Measurements from ENCODE around the gene RHAG.
"Not testable (repeated sequence)": the region's sequence is repeated elsewhere in the genome, so short reads cannot be mapped to it uniquely, and the experiment has no call there.

Gene RHAG

DNA sequence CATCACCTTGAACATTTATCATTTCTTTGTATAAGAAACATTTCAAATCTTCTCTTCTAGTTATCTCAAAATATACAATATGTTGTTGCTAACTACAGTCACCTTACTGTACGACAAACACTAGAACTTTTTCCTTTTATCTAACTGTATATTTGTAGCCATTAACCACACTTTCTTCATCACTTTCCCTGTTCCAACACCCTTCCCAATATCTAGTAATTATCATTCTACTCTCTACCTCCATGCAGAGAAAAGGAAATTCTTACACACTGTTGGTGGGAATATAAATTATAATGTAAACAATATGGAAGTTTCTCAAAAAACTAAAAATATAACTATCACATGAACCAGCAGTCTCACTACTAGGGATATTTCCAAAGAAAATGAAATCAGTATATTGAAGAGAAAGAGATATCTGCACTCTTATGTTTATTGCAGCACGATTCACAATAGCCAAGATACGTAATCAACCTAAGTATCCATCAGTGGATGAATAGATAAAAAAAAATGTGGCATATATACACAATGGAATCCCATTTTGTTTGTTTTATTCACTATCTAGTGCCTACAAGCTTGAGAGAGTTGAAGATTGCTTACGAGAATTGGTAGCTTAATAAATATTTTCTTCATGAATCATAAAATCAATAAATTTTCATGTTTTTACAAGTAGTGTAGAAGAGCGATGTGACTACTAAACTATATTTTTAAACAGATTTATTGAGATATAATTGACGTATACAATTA, 2.4 kb downstream of the RHAG start:
- Histone ChIP-seq H3K9me3 (replicated peaks; ENCODE audit: insufficient read depth, low read length) (no peaks in the 10 kb centered on the region), H3K27ac (ENCODE audit: low read length) (no peak overlapping the region), H3K9me2 (replicated peaks; ENCODE audit: insufficient read depth, low read length) (no peaks in the 10 kb centered on the region), H3K4me2 (ENCODE audit: low read depth, low read length) (no peak overlapping the region), H3K27me3 (replicated peaks; ENCODE audit: insufficient read depth, low read length) (no peaks in the 10 kb centered on the region), H3K4me1 (ENCODE audit: low read length) (no peaks in the 10 kb centered on the region), H3K9ac (ENCODE audit: low read length) (no peak overlapping the region), H3K36me3 (replicated peaks; ENCODE audit: insufficient read depth, low read length) (no peaks in the 10 kb centered on the region), H3F3A (ENCODE audit: insufficient read depth, low read length) (no peaks in the 10 kb centered on the region), H3K4me3 (ENCODE audit: low read length) (no peak overlapping the region), H4K20me1 (ENCODE audit: insufficient read depth, low read length) (no peaks in the 10 kb centered on the region), H3K79me2 (ENCODE audit: low read length) (no peaks in the 10 kb centered on the region), H2AFZ (ENCODE audit: low read length) (no peak overlapping the region)
- TF ChIP-seq, protein P1, sequence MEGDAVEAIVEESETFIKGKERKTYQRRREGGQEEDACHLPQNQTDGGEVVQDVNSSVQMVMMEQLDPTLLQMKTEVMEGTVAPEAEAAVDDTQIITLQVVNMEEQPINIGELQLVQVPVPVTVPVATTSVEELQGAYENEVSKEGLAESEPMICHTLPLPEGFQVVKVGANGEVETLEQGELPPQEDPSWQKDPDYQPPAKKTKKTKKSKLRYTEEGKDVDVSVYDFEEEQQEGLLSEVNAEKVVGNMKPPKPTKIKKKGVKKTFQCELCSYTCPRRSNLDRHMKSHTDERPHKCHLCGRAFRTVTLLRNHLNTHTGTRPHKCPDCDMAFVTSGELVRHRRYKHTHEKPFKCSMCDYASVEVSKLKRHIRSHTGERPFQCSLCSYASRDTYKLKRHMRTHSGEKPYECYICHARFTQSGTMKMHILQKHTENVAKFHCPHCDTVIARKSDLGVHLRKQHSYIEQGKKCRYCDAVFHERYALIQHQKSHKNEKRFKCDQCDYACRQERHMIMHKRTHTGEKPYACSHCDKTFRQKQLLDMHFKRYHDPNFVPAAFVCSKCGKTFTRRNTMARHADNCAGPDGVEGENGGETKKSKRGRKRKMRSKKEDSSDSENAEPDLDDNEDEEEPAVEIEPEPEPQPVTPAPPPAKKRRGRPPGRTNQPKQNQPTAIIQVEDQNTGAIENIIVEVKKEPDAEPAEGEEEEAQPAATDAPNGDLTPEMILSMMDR (IDR thresholded peaks at IDR 0.05; ENCODE audit: low read length): no peak
- TF ChIP-seq EZH2phosphoT487 (IDR thresholded peaks at IDR 0.05; ENCODE audit: low read length): no peak
- TF ChIP-seq EZH2 (optimal IDR thresholded peaks at IDR 0.05; ENCODE audit: low read depth, low read length): no peak
- DNase-seq: no peak

DNA sequence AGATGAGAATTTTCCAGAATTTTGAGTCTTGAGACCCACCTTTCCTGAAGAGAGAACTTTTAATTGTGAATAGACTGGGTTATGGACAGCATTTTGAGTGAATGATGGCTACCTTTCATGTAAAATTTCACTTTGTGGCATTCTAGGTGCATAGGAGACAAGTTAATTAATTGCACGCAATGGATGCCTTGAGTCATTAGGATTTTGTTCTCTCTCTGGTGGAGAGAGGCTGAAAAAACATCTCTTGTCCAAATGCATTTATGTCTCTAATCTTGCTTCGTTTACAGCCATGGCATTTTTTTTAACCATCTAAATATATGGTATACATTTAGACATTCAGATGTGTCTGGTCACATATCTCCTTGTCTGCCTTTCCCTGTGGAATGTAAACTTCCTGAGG, 3.1 kb downstream of the RHAG start:
- H3K9ac ChIP-seq (ENCODE audit: low read length): no peak overlapping the region
- no peaks in the 10 kb centered on the region for H3K4me1 ChIP-seq (ENCODE audit: low read length)
- no peak for DNase-seq
- H3K4me3 ChIP-seq (ENCODE audit: low read length): no peak overlapping the region
- H3K4me2 ChIP-seq (ENCODE audit: low read depth, low read length): no peak overlapping the region
- no peaks in the 10 kb centered on the region for H3K36me3 ChIP-seq (replicated peaks; ENCODE audit: insufficient read depth, low read length)
- no peaks in the 10 kb centered on the region for H3K9me3 ChIP-seq (replicated peaks; ENCODE audit: insufficient read depth, low read length)
- no peaks in the 10 kb centered on the region for H4K20me1 ChIP-seq (ENCODE audit: insufficient read depth, low read length)
- H3K27me3 ChIP-seq (replicated peaks; ENCODE audit: insufficient read depth, low read length): no peaks in the 10 kb centered on the region
- H2AFZ ChIP-seq (ENCODE audit: low read length): no peak overlapping the region
- TF ChIP-seq EZH2 (optimal IDR thresholded peaks at IDR 0.05; ENCODE audit: low read depth, low read length) (no peak), EZH2phosphoT487 (IDR thresholded peaks at IDR 0.05; ENCODE audit: low read length) (no peak)
- TF ChIP-seq, protein P1 (IDR thresholded peaks at IDR 0.05; ENCODE audit: low read length): no peak
- H3K27ac ChIP-seq (ENCODE audit: low read length): no peak overlapping the region
- H3K9me2 ChIP-seq (replicated peaks; ENCODE audit: insufficient read depth, low read length): no peaks in the 10 kb centered on the region
- no peaks in the 10 kb centered on the region for H3K79me2 ChIP-seq (ENCODE audit: low read length)
- no peaks in the 10 kb centered on the region for H3F3A ChIP-seq (ENCODE audit: insufficient read depth, low read length)

DNA sequence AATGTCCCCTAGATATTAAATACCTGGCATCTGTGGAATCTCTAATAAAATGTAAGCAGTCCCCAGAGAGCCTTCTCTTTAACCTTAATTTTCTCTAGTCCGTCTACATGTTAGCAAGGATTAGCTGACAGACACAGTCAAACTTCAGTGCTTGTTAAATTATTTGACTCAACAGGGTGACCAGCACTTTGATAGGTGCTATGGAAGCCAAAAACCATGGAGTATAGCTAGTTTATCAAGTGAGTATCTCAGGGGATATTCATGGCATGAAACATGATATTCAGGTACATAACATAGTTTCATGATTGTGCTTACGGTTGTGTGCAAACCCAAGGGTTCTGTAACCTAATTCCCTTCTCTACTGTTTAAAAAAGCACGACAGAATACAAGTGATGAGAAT, 3.9 kb downstream of the RHAG start:
- H3K9me2 ChIP-seq (replicated peaks; ENCODE audit: insufficient read depth, low read length): no peaks in the 10 kb centered on the region
- H3K27ac ChIP-seq (ENCODE audit: low read length): no peak overlapping the region
- no peak for TF ChIP-seq EZH2 (optimal IDR thresholded peaks at IDR 0.05; ENCODE audit: low read depth, low read length)
- TF ChIP-seq, protein P1 (IDR thresholded peaks at IDR 0.05; ENCODE audit: low read length): no peak
- TF ChIP-seq EZH2phosphoT487 (IDR thresholded peaks at IDR 0.05; ENCODE audit: low read length): no peak
- H3K79me2 ChIP-seq (ENCODE audit: low read length): no peaks in the 10 kb centered on the region
- no peak overlapping the region for H2AFZ ChIP-seq (ENCODE audit: low read length)
- no peaks in the 10 kb centered on the region for H3K36me3 ChIP-seq (replicated peaks; ENCODE audit: insufficient read depth, low read length)
- H3K4me1 ChIP-seq (ENCODE audit: low read length): no peaks in the 10 kb centered on the region
- H3K27me3 ChIP-seq (replicated peaks; ENCODE audit: insufficient read depth, low read length): no peaks in the 10 kb centered on the region
- H4K20me1 ChIP-seq (ENCODE audit: insufficient read depth, low read length): no peaks in the 10 kb centered on the region
- H3K4me3 ChIP-seq (ENCODE audit: low read length): no peak overlapping the region
- H3K9ac ChIP-seq (ENCODE audit: low read length): no peak overlapping the region
- no peaks in the 10 kb centered on the region for H3F3A ChIP-seq (ENCODE audit: insufficient read depth, low read length)
- no peaks in the 10 kb centered on the region for H3K9me3 ChIP-seq (replicated peaks; ENCODE audit: insufficient read depth, low read length)
- H3K4me2 ChIP-seq (ENCODE audit: low read depth, low read length): no peak overlapping the region
- DNase-seq: no peak

DNA sequence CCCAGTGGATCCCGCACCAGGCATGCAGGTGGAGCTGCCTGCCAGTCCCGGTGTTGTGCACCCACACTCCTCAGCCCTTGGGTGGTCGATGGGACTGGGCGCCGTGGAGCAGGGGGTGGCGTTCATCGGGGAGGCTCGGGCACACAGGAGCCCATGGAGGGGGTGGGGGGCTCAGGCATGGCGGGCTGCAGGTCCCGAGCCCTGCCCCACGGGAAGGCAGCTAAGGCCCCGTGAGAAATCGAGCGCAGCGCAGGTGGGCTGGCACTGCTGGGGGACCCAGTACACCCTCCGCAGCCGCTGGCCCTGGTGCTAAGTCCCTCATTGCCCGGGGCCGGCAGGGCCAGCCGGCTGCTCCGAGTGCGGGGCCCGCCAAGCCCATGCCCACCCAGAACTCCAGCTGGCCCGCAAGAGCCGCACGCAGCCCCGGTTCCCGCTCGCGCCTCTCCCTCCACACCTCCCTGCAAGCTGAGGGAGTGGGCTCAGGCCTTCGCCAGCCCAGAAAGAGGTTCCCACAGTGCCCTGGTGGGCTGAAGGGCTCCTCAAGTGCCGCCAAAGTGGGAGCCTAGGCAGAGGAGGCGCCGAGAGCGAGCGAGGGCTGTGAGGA, 7.1 kb downstream of the RHAG start:
- H3K9me2 ChIP-seq (replicated peaks; ENCODE audit: insufficient read depth, low read length); H3K9ac ChIP-seq (ENCODE audit: low read length); H3K79me2 ChIP-seq (ENCODE audit: low read length); DNase-seq; H3K4me2 ChIP-seq (ENCODE audit: low read depth, low read length); H3K9me3 ChIP-seq (replicated peaks; ENCODE audit: insufficient read depth, low read length); H3K4me3 ChIP-seq (ENCODE audit: low read length); H2AFZ ChIP-seq (ENCODE audit: low read length); H3K4me1 ChIP-seq (ENCODE audit: low read length); H3K27me3 ChIP-seq (replicated peaks; ENCODE audit: insufficient read depth, low read length); H4K20me1 ChIP-seq (ENCODE audit: insufficient read depth, low read length); H3F3A ChIP-seq (ENCODE audit: insufficient read depth, low read length); H3K36me3 ChIP-seq (replicated peaks; ENCODE audit: insufficient read depth, low read length); H3K27ac ChIP-seq (ENCODE audit: low read length): not testable (repeated sequence)
